ENCODE data around the gene ERI3.

ERI3 gene

GRCh38 chr1:44263568-44264450, 91.2 kb downstream of the ERI3 start:
- no peak for DNase-seq (ENCODE audit: low read depth in 3 of 3, low spot score in 1 of 3)

GRCh38 chr1:44262816-44263567, 92.1 kb downstream of the ERI3 start:
- DNase-seq (ENCODE audit: low read depth in 3 of 3, low spot score in 1 of 3): no peak

GRCh38 chr1:44262414-44262813, 92.6 kb downstream of the ERI3 start:
- DNase-seq (ENCODE audit: low read depth in 3 of 3, low spot score in 1 of 3): no peak

- DNase-seq (ENCODE audit: low read depth in 3 of 3, low spot score in 1 of 3): no peak
These were observed 93.1 kb downstream of the ERI3 start for GRCh38 chr1:44261962-44262361.

GRCh38 chr1:44261171-44261817, 93.8 kb downstream of the ERI3 start:
- DNase-seq (ENCODE audit: low read depth in 3 of 3, low spot score in 1 of 3): no peak

- no peak for DNase-seq (ENCODE audit: low read depth in 3 of 3, low spot score in 1 of 3)
These were observed 94.3 kb downstream of the ERI3 start for GRCh38 chr1:44260792-44261170.

GRCh38 chr1:44259090-44259489, 96.0 kb downstream of the ERI3 start:
- DNase-seq (ENCODE audit: low read depth in 3 of 3, low spot score in 1 of 3): no peak

- DNase-seq (ENCODE audit: low read depth in 3 of 3, low spot score in 1 of 3): no peak
These were observed 98.1 kb downstream of the ERI3 start for GRCh38 chr1:44256762-44257554.

- no peak for DNase-seq (ENCODE audit: low read depth in 3 of 3, low spot score in 1 of 3)
These were observed 100.6 kb downstream of the ERI3 start for GRCh38 chr1:44254392-44254910.

GRCh38 chr1:44251989-44252671, 102.9 kb downstream of the ERI3 start:
- DNase-seq (ENCODE audit: low read depth in 3 of 3, low spot score in 1 of 3): no peak

GRCh38 chr1:44251486-44251885, 103.6 kb downstream of the ERI3 start:
- DNase-seq (ENCODE audit: low read depth in 3 of 3, low spot score in 1 of 3): no peak

- no peak for DNase-seq (ENCODE audit: low read depth in 3 of 3, low spot score in 1 of 3)
These were observed 104.8 kb downstream of the ERI3 start for GRCh38 chr1:44250068-44250781.

GRCh38 chr1:44249543-44249942, 105.5 kb downstream of the ERI3 start:
- DNase-seq (ENCODE audit: low read depth in 3 of 3, low spot score in 1 of 3): no peak

- DNase-seq (ENCODE audit: low read depth in 3 of 3, low spot score in 1 of 3): no peak
These were observed 108.3 kb downstream of the ERI3 start for GRCh38 chr1:44246806-44247205.

- no peak for DNase-seq (ENCODE audit: low read depth in 3 of 3, low spot score in 1 of 3)
These were observed 110.1 kb downstream of the ERI3 start for GRCh38 chr1:44244986-44245385.

- DNase-seq (ENCODE audit: low read depth in 3 of 3, low spot score in 1 of 3): no peak
These were observed 111.1 kb downstream of the ERI3 start for GRCh38 chr1:44243782-44244495.

GRCh38 chr1:44242746-44243145, 112.3 kb downstream of the ERI3 start:
- DNase-seq (ENCODE audit: low read depth in 3 of 3, low spot score in 1 of 3): no peak

- DNase-seq (ENCODE audit: low read depth in 3 of 3, low spot score in 1 of 3): no peak
These were observed 114.0 kb downstream of the ERI3 start for GRCh38 chr1:44240802-44241671.
